ENCODE data around the gene PLK3. TPM values are rescaled to one million over a fixed set of nuclear protein-coding genes. Genes with fewer than 3 reads are reported as not detected.

PLK3 gene
- total RNA-seq, 4 donors from 2014 or later, result 12.4 to 87.2 (median 16.3) TPM

DNA sequence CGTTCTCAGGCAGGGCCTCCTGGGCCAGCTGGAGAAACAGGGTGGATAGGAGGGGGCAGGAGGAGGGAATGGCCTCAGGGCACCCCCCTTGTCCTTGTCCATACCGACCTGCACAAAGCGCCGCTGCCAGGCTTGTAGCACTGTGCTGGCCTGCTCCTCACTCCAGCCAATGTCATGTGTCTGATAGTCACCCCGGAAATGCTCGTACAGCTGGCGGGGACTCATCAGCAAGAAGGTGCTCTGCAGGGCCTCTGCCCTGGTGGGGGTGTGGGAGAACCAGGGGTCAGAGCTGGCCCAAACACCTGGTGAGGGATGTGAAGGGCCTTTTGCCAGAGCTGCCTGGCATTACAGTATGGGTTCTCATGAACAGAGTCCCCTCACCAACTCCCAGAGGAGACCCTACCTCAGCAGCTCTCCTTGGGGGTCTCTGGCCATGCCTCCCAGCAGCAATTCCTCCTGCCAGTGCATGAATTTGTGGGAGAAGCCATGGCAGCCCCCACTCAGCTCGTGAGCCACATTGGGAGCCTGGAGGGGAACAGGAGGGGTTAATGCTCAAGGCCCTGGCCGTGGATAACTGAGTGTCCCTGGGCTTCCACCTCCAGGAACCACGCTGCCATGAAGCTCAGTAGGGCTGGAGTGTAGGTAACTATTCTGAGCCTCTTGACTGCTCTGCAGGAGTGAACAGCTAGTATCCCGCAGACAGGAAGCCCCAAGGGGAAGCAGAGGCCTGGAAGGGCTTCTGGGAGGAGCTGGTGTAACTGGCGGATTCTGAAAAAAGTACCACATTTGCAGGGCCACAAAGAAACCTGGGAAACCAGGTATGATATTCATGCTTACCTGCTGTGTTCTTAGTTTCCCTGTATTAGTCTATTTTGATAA, 29.6 kb downstream of the PLK3 start:
- in situ Hi-C loops (cut with MboI; ENCODE audit: low pct_ligation_motif_present in 1 of 4, low pct_unique_long_range_greater_than_20kb in 1 of 4, low sequenced_read_pairs in 3 of 4) (loop anchor here in 3 of 4 donors (25.0 kb wide), 3 partner anchors 183 to 658 kb away; partner anchors contain the start of genes HECTD3 (in 1 of the 3), TESK2 (in 1 of the 3) and UROD (in 1 of the 3)), intact Hi-C loops (cut with DNase I; ENCODE audit: low total_unique reads) (loop anchor here (10.0 kb wide), 1 partner anchor 45 kb away; the partner anchor contains the start of gene BEST4)
- DNase-seq, result no peak
- no peaks in the 10 kb centered on the region for H3K36me3 ChIP-seq
- no peaks in the 10 kb centered on the region for H3K27me3 ChIP-seq
- H3K27ac ChIP-seq, result no peak overlapping the region
- 89% methylated on average over 12 of the region's 12 CpGs; no CpG with 5 or more reads in 1 of the 2 donors for WGBS, 2 donors (ENCODE audit: low coverage in 1 of 2)
- H3K4me1 ChIP-seq, result no peaks in the 10 kb centered on the region
- no peak overlapping the region for H3K4me3 ChIP-seq
- TF ChIP-seq EP300 (IDR thresholded peaks at IDR 0.05; ENCODE audit: low read depth) (no peak), POLR2A (IDR thresholded peaks at IDR 0.05) (no peak), POLR2AphosphoS5 (IDR thresholded peaks at IDR 0.05) (no peak)
- TF ChIP-seq, protein P1, sequence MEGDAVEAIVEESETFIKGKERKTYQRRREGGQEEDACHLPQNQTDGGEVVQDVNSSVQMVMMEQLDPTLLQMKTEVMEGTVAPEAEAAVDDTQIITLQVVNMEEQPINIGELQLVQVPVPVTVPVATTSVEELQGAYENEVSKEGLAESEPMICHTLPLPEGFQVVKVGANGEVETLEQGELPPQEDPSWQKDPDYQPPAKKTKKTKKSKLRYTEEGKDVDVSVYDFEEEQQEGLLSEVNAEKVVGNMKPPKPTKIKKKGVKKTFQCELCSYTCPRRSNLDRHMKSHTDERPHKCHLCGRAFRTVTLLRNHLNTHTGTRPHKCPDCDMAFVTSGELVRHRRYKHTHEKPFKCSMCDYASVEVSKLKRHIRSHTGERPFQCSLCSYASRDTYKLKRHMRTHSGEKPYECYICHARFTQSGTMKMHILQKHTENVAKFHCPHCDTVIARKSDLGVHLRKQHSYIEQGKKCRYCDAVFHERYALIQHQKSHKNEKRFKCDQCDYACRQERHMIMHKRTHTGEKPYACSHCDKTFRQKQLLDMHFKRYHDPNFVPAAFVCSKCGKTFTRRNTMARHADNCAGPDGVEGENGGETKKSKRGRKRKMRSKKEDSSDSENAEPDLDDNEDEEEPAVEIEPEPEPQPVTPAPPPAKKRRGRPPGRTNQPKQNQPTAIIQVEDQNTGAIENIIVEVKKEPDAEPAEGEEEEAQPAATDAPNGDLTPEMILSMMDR (IDR thresholded peaks at IDR 0.05), result no peak
- no peaks in the 10 kb centered on the region for H3K9me3 ChIP-seq

DNA sequence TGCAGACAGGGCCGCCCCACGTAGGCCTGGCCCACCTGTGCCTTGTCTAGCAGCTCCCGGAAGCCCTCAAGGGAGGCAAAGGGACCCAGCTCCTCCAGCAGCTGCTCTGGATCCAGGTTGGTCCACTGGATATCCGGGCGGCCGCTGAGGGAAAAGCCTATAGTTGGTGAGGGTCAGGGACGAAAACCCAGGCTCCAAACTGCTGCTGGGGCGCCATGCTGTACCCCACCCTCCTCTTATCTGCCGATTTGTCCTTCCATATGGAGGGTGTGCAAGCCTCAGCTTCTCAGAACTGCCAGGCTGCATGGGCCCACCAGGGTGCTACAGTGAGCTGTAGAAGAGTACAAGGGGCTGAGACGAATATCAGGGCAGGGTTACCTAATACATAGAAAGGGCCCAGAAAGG, 30.7 kb downstream of the PLK3 start:
- no peaks in the 10 kb centered on the region for H3K27me3 ChIP-seq
- no peak overlapping the region for H3K27ac ChIP-seq
- WGBS, 2 donors (ENCODE audit: low coverage in 1 of 2), result 91 to 100% methylated on average over 1 to 10 of the region's 10 CpGs
- DNase-seq, result no peak
- intact Hi-C loops (cut with DNase I; ENCODE audit: low total_unique reads) (loop anchor here (10.0 kb wide), 1 partner anchor 46 kb away; the partner anchor contains the start of gene BEST4), in situ Hi-C loops (cut with MboI; ENCODE audit: low pct_ligation_motif_present in 1 of 4, low pct_unique_long_range_greater_than_20kb in 1 of 4, low sequenced_read_pairs in 3 of 4) (loop anchor here in 3 of 4 donors (25.0 kb wide), 3 partner anchors 181 to 656 kb away; partner anchors contain the start of genes HECTD3 (in 1 of the 3), TESK2 (in 1 of the 3) and UROD (in 1 of the 3))
- no peaks in the 10 kb centered on the region for H3K9me3 ChIP-seq
- TF ChIP-seq, protein P1 (IDR thresholded peaks at IDR 0.05), result no peak
- TF ChIP-seq EP300 (IDR thresholded peaks at IDR 0.05; ENCODE audit: low read depth), result no peak
- TF ChIP-seq POLR2A (IDR thresholded peaks at IDR 0.05), result no peak
- no peak for TF ChIP-seq POLR2AphosphoS5 (IDR thresholded peaks at IDR 0.05)
- peaks cover 0 to 3% (median under 1%) of the 10 kb centered on the region in 4 donors for H3K4me1 ChIP-seq
- H3K4me3 ChIP-seq, result no peak overlapping the region
- H3K36me3 ChIP-seq, result no peaks in the 10 kb centered on the region

DNA sequence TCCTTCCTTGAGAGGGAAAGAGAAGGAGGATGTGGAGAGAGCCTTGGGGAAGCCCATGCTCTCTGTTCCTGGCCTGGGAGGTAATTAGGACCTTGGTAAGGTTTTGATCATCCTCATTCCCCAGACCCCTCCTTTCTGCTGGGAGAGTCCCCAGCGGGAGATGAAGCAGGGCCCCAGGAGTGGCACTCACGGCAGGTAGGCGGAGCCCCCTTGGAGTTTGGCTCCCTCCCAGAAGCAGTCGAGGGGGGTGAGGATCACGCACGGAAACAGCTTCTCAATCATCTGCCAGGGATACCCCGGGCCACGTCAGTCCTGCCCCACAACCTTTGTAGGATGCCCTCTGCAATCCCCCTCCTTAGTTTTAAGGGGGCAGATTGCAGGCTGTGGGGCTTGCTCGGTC, 31.3 kb downstream of the PLK3 start:
- in situ Hi-C loops (cut with MboI; ENCODE audit: low pct_ligation_motif_present in 1 of 4, low pct_unique_long_range_greater_than_20kb in 1 of 4, low sequenced_read_pairs in 3 of 4), result loop anchor here in 3 of 4 donors (25.0 kb wide), 3 partner anchors 181 to 656 kb away; partner anchors contain the start of genes HECTD3 (in 1 of the 3), TESK2 (in 1 of the 3) and UROD (in 1 of the 3)
- Histone ChIP-seq H3K9me3 (no peaks in the 10 kb centered on the region), H3K4me1 (peaks cover 0 to 6% (median 2%) of the 10 kb centered on the region in 4 donors), H3K4me3 (no peak overlapping the region), H3K27me3 (no peaks in the 10 kb centered on the region), H3K27ac (no peak overlapping the region), H3K36me3 (no peaks in the 10 kb centered on the region)
- DNase-seq, result no peak
- WGBS, 2 donors (ENCODE audit: low coverage in 1 of 2), result 40 to 43% methylated on average over 1 to 9 of the region's 9 CpGs
- intact Hi-C loops (cut with DNase I; ENCODE audit: low total_unique reads), result loop anchor here (10.0 kb wide), 1 partner anchor 47 kb away; the partner anchor contains the start of gene BEST4
- TF ChIP-seq POLR2A (IDR thresholded peaks at IDR 0.05) (no peak), POLR2AphosphoS5 (IDR thresholded peaks at IDR 0.05) (no peak), EP300 (IDR thresholded peaks at IDR 0.05; ENCODE audit: low read depth) (no peak)
- TF ChIP-seq, protein P1 (IDR thresholded peaks at IDR 0.05), result no peak

All from transverse colon (tissue), 4 donors.